ENCODE results near the gene PSMD8.

DNA sequence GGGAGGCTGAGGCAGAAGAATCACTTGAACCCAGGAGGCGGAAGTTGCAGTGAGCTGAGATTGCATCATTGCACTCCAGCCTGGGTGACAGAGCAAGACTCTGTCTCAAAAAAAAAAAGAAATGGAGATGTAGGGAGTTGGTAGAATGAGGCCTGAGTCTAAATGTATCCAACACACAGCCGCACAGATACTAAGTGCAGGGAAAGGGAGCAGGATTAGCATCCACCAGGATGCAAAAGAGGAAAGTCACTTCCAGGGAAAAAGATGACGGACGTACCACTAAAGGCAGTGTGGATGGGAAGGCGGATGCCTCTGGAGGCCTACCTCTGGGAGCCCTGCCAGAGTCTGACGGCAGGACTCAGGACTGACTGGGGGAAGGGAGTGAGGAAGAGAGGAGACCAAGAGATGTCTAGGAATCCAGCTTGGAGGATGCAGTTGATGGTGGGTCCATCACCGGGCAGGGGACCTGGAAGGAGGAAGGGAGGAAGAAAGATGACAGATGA, 35.3 kb downstream of the PSMD8 start:
- TF ChIP-seq, protein P1, sequence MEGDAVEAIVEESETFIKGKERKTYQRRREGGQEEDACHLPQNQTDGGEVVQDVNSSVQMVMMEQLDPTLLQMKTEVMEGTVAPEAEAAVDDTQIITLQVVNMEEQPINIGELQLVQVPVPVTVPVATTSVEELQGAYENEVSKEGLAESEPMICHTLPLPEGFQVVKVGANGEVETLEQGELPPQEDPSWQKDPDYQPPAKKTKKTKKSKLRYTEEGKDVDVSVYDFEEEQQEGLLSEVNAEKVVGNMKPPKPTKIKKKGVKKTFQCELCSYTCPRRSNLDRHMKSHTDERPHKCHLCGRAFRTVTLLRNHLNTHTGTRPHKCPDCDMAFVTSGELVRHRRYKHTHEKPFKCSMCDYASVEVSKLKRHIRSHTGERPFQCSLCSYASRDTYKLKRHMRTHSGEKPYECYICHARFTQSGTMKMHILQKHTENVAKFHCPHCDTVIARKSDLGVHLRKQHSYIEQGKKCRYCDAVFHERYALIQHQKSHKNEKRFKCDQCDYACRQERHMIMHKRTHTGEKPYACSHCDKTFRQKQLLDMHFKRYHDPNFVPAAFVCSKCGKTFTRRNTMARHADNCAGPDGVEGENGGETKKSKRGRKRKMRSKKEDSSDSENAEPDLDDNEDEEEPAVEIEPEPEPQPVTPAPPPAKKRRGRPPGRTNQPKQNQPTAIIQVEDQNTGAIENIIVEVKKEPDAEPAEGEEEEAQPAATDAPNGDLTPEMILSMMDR (IDR thresholded peaks at IDR 0.05), result no peak
- no peak for TF ChIP-seq POLR2A (IDR thresholded peaks at IDR 0.05)
